Measurements from ENCODE around the gene CABLES2.

- TF ChIP-seq CTCF (IDR thresholded peaks at IDR 0.05) (no peak), POLR2A (IDR thresholded peaks at IDR 0.05) (no peak)
These were observed 29.4 kb downstream of the CABLES2 start for GRCh38 chr20:62377615-62378178.
